SK-N-SH (cell line): ENCODE data around the gene AGAP1. TPM values are rescaled to one million over a fixed set of nuclear protein-coding genes. Genes with fewer than 3 reads are reported as not detected.

Experiments
- CTCF ChIA-PET: fragments of 300-600, 350-600 bp; formaldehyde crosslinking; extraction: SDS; loops from one replicate; lab custom pipeline; 2021; lab: Yijun Ruan, JAX
- POLR2A ChIA-PET: fragments of 350-600 bp; sonication (Branson Sonifier 250); formaldehyde crosslinking; extraction: SDS; loops from one replicate; lab custom pipeline; 2020; ENCODE audit warnings: antibody characterized with exemption, inconsistent platforms; lab: Yijun Ruan, JAX
- DNase-seq: peaks from one replicate; pipeline ENCODE4 v3.0.0; 2012
- H2AFZ ChIP-seq: fragments of 200-600 bp; sonication (generic); 2 replicates; pipeline ENCODE4 v1.8.1; 2016; ENCODE audit warnings: antibody characterized with exemption, mild to moderate bottlenecking, low read depth
- H3F3A ChIP-seq: fragments of 200-600 bp; sonication (generic); replicated peaks from 2 replicates; pipeline ENCODE3; 2016; ENCODE audit warnings: antibody characterized with exemption, mild to moderate bottlenecking; ENCODE audit not compliant: insufficient read depth
- H3K27ac ChIP-seq, 2 experiments: fragments of 200-500 bp in 1 of 2; fragments of 200-600 bp in 1 of 2; sonication (Bioruptor generic) in 1 of 2; sonication (generic), shearing (Covaris generic) in 1 of 2; 2 replicates each; pipeline versions ENCODE4 v1.5.1 to v1.6.1; 2014 to 2016; ENCODE audit warnings: low read depth in 2 of 2, inconsistent platforms in 1 of 2, low read length in 1 of 2, mild to moderate bottlenecking in 1 of 2, mixed read lengths in 1 of 2
- H3K27me3 ChIP-seq: fragments of 200-600 bp; sonication (generic), shearing (Covaris generic); 2 replicates; pipeline ENCODE4 v1.6.1; 2016; ENCODE audit warnings: mixed run types; ENCODE audit not compliant: insufficient read depth
- H3K36me3 ChIP-seq, 2 experiments: fragments of 200-500 bp in 1 of 2; fragments of 200-600 bp in 1 of 2; sonication (Bioruptor generic) in 1 of 2; sonication (generic) in 1 of 2; replicated peaks in 1 of 2; 2 replicates each; pipeline versions ENCODE3 to v1.5.1; 2014 to 2016; ENCODE audit warnings: low read length in 1 of 2, mild to moderate bottlenecking in 1 of 2; ENCODE audit not compliant: insufficient read depth in 2 of 2, control insufficient read depth in 1 of 2
- H3K4me1 ChIP-seq, 2 experiments: fragments of 200-500 bp in 1 of 2; fragments of 200-600 bp in 1 of 2; sonication (Bioruptor generic) in 1 of 2; sonication (generic), shearing (Covaris generic) in 1 of 2; 2 replicates each; pipeline versions ENCODE4 v1.5.1 to v1.6.1; 2014 to 2016; ENCODE audit warnings: low read depth in 1 of 2, low read length in 1 of 2, mixed run types in 1 of 2; ENCODE audit not compliant: insufficient read depth in 2 of 2, control insufficient read depth in 1 of 2
- H3K4me2 ChIP-seq: fragments of 200-600 bp; sonication (generic), shearing (Covaris generic); 2 replicates; pipeline ENCODE4 v1.6.1; 2017; ENCODE audit warnings: mixed run types
- H3K4me3 ChIP-seq, 2 experiments: fragments of 200-500 bp in 1 of 2; fragments of 200-600 bp in 1 of 2; sonication (Bioruptor generic) in 1 of 2; sonication (generic), shearing (Covaris generic) in 1 of 2; 2 replicates each; pipeline versions ENCODE4 v1.5.1 to v1.8.1; 2014 to 2016; ENCODE audit warnings: low read depth in 2 of 2, inconsistent platforms in 1 of 2, low read length in 1 of 2, mild to moderate bottlenecking in 1 of 2, mixed read lengths in 1 of 2, moderate library complexity in 1 of 2
- H3K79me2 ChIP-seq: fragments of 200-600 bp; sonication (generic); 2 replicates; pipeline ENCODE4 v1.8.1; 2017; ENCODE audit warnings: mild to moderate bottlenecking; ENCODE audit not compliant: insufficient read depth
- H3K9ac ChIP-seq: fragments of 200-600 bp; sonication (generic); 2 replicates; pipeline ENCODE4 v1.6.1; 2017; ENCODE audit warnings: mixed run types
- H3K9me2 ChIP-seq: fragments of 200-600 bp; sonication (generic); 2 replicates; pipeline ENCODE4 v1.6.1; 2017; ENCODE audit warnings: mixed run types
- H3K9me3 ChIP-seq: fragments of 200-600 bp; sonication (generic); 2 replicates; pipeline ENCODE4 v1.6.1; 2017; ENCODE audit warnings: mixed run types, mild to moderate bottlenecking, moderate library complexity
- H4K20me1 ChIP-seq: fragments of 200-600 bp; sonication (generic); 2 replicates; pipeline ENCODE4 v1.6.1; 2017; ENCODE audit warnings: mild to moderate bottlenecking, mixed run types; ENCODE audit not compliant: insufficient read depth
- GABPA ChIP-seq: IDR thresholded peaks from 2 replicates; pipeline ENCODE4 v1.4.0; 2012; ENCODE audit warnings: low read depth, mild to moderate bottlenecking
- JUND ChIP-seq: IDR thresholded peaks from 2 replicates; pipeline ENCODE4 v1.4.0; 2012
- NFIC ChIP-seq: IDR thresholded peaks from 2 replicates; pipeline ENCODE4 v1.4.0; 2012; ENCODE audit warnings: borderline replicate concordance
- RFX5 ChIP-seq: IDR thresholded peaks from 2 replicates; pipeline ENCODE4 v1.6.1; 2012; ENCODE audit warnings: mild to moderate bottlenecking, improper control_type of control experiment, low read length
- SIN3A ChIP-seq: IDR thresholded peaks from 2 replicates; pipeline ENCODE4 v1.6.1; 2012; ENCODE audit warnings: low read depth, mild to moderate bottlenecking, low read length, moderate library complexity, borderline replicate concordance
- TEAD4 ChIP-seq: IDR thresholded peaks from 2 replicates; pipeline ENCODE4 v1.4.0; 2012; ENCODE audit warnings: mild to moderate bottlenecking, borderline replicate concordance; ENCODE audit not compliant: insufficient read depth
- WGBS: methylation state at CpG from one replicate; pipeline ENCODE4 v1.1.6; 2017; ENCODE audit warnings: low lambda C conversion rate; 5-methylcytosine and 5-hydroxymethylcytosine counted together
- polyA plus RNA-seq, 3 experiments: library from polyadenylated mRNA; depleted of rRNA; stranded (reverse); fragments of >200 nt; gene quantifications; 2 replicates each; pipeline ENCODE4 v1.2.3, GENCODE V29; 2012
- TF ChIP-seq, protein P1 (sequence below): fragments of 150-350 bp; IDR thresholded peaks from 2 replicates; pipeline ENCODE4 v1.6.1; 2016; ENCODE audit warnings: mild to moderate bottlenecking, low read depth, low read length
- TF ChIP-seq, protein P2 (sequence below): IDR thresholded peaks from 2 replicates; pipeline ENCODE4 v1.4.0; 2012; ENCODE audit warnings: low read depth, borderline replicate concordance
- TF ChIP-seq, protein P3 (sequence below): fragments of 200-600 bp; sonication (generic); IDR thresholded peaks from 2 replicates; pipeline ENCODE4 v1.6.1; 2017; ENCODE audit warnings: antibody characterized with exemption, mild to moderate bottlenecking, moderate library complexity
- TF ChIP-seq, protein P4 (sequence below): IDR thresholded peaks from 2 replicates; pipeline ENCODE4 v1.6.1; 2012; ENCODE audit warnings: mild to moderate bottlenecking, low read depth, low read length, moderate library complexity

The AGAP1 gene
- polyA plus RNA-seq, 1 of the 3 experiments (the other 2 are of a cell fraction) = 8.8 TPM

DNA sequence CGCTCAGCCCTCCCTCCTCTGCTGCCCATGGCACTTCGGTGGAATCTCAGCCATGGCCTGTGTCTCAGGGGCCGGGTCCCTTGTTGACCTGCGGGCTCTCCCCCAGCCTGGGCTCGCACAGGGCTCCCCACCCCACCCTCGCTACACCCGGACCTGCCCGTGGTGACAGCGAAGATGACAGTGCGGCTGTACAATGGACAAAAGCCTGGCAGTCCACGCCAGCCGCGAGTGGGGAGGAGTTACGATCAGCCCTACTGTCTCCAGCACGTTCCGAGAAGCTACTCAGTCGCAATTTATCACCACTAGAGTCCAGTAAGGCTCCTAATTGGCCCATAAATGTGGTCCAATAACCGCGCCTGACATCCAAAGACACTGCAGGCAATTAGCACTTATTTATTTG lies 642.7 kb downstream of the AGAP1 start:
- Histone ChIP-seq H3F3A (no peaks in the 10 kb centered on the region), H2AFZ (no peak overlapping the region), H4K20me1 (no peaks in the 10 kb centered on the region), H3K4me1 (no peaks in the 10 kb centered on the region), H3K9me2 (no peaks in the 10 kb centered on the region), H3K79me2 (no peaks in the 10 kb centered on the region), H3K9ac (no peak overlapping the region), H3K9me3 (no peaks in the 10 kb centered on the region), H3K4me2 (no peak overlapping the region), H3K4me3 (no peak overlapping the region), H3K27ac (no peak overlapping the region), H3K27me3 (no peaks in the 10 kb centered on the region), H3K36me3 (no peaks in the 10 kb centered on the region)
- TF ChIP-seq GABPA (no peak), SIN3A (no peak), RFX5 (no peak), NFIC (no peak), TEAD4 (no peak), JUND (no peak)
- TF ChIP-seq, protein P1, sequence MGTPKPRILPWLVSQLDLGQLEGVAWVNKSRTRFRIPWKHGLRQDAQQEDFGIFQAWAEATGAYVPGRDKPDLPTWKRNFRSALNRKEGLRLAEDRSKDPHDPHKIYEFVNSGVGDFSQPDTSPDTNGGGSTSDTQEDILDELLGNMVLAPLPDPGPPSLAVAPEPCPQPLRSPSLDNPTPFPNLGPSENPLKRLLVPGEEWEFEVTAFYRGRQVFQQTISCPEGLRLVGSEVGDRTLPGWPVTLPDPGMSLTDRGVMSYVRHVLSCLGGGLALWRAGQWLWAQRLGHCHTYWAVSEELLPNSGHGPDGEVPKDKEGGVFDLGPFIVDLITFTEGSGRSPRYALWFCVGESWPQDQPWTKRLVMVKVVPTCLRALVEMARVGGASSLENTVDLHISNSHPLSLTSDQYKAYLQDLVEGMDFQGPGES = no peak
- TF ChIP-seq, protein P2, sequence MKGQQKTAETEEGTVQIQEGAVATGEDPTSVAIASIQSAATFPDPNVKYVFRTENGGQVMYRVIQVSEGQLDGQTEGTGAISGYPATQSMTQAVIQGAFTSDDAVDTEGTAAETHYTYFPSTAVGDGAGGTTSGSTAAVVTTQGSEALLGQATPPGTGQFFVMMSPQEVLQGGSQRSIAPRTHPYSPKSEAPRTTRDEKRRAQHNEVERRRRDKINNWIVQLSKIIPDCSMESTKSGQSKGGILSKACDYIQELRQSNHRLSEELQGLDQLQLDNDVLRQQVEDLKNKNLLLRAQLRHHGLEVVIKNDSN = no peak
- TF ChIP-seq, protein P3, sequence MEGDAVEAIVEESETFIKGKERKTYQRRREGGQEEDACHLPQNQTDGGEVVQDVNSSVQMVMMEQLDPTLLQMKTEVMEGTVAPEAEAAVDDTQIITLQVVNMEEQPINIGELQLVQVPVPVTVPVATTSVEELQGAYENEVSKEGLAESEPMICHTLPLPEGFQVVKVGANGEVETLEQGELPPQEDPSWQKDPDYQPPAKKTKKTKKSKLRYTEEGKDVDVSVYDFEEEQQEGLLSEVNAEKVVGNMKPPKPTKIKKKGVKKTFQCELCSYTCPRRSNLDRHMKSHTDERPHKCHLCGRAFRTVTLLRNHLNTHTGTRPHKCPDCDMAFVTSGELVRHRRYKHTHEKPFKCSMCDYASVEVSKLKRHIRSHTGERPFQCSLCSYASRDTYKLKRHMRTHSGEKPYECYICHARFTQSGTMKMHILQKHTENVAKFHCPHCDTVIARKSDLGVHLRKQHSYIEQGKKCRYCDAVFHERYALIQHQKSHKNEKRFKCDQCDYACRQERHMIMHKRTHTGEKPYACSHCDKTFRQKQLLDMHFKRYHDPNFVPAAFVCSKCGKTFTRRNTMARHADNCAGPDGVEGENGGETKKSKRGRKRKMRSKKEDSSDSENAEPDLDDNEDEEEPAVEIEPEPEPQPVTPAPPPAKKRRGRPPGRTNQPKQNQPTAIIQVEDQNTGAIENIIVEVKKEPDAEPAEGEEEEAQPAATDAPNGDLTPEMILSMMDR = no peak
- TF ChIP-seq, protein P4, sequence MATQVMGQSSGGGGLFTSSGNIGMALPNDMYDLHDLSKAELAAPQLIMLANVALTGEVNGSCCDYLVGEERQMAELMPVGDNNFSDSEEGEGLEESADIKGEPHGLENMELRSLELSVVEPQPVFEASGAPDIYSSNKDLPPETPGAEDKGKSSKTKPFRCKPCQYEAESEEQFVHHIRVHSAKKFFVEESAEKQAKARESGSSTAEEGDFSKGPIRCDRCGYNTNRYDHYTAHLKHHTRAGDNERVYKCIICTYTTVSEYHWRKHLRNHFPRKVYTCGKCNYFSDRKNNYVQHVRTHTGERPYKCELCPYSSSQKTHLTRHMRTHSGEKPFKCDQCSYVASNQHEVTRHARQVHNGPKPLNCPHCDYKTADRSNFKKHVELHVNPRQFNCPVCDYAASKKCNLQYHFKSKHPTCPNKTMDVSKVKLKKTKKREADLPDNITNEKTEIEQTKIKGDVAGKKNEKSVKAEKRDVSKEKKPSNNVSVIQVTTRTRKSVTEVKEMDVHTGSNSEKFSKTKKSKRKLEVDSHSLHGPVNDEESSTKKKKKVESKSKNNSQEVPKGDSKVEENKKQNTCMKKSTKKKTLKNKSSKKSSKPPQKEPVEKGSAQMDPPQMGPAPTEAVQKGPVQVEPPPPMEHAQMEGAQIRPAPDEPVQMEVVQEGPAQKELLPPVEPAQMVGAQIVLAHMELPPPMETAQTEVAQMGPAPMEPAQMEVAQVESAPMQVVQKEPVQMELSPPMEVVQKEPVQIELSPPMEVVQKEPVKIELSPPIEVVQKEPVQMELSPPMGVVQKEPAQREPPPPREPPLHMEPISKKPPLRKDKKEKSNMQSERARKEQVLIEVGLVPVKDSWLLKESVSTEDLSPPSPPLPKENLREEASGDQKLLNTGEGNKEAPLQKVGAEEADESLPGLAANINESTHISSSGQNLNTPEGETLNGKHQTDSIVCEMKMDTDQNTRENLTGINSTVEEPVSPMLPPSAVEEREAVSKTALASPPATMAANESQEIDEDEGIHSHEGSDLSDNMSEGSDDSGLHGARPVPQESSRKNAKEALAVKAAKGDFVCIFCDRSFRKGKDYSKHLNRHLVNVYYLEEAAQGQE = no peak
- WGBS = 94% methylated on average over 5 of the region's 19 CpGs
- DNase-seq = no peak
- CTCF ChIA-PET = interaction anchor here (0.6 to 1.6 kb wide), 2 partner anchors 357 to 416 kb away, joined by 3 to 4 read pairs; no protein-coding TSS in a partner anchor
- POLR2A ChIA-PET = no interaction called here
